BLaER1 (cell line): ENCODE results near the gene NME3.

Experiments used
- H3K27ac ChIP-seq: shearing (Covaris generic); formaldehyde crosslinking; 2 replicates; pipeline ENCODE4 v1.8.1; 2022
- H3K27me3 ChIP-seq: shearing (Covaris generic); formaldehyde crosslinking; 2 replicates; pipeline ENCODE4 v1.8.1; 2022
- H3K36me3 ChIP-seq: shearing (Covaris generic); formaldehyde crosslinking; 2 replicates; pipeline ENCODE4 v1.8.1; 2022
- H3K4me1 ChIP-seq: shearing (Covaris generic); formaldehyde crosslinking; 2 replicates; pipeline ENCODE4 v1.8.1; 2022
- H3K4me2 ChIP-seq: shearing (Covaris generic); formaldehyde crosslinking; 2 replicates; pipeline ENCODE4 v1.8.1; 2022
- H3K4me3 ChIP-seq: shearing (Covaris generic); formaldehyde crosslinking; 2 replicates; pipeline ENCODE4 v1.8.1; 2022
- H3K9ac ChIP-seq: shearing (Covaris generic); formaldehyde crosslinking; 2 replicates; pipeline ENCODE4 v1.8.1; 2022
- H3K9me3 ChIP-seq: shearing (Covaris generic); formaldehyde crosslinking; 2 replicates; pipeline ENCODE4 v1.8.1; 2022
- H4K20me1 ChIP-seq: shearing (Covaris generic); formaldehyde crosslinking; 2 replicates; pipeline ENCODE4 v1.8.1; 2022
- Cebpa-rat ChIP-seq: shearing (Covaris generic); IDR thresholded peaks from 2 replicates; pipeline ENCODE4 v1.8.1; 2022

Gene NME3

DNA sequence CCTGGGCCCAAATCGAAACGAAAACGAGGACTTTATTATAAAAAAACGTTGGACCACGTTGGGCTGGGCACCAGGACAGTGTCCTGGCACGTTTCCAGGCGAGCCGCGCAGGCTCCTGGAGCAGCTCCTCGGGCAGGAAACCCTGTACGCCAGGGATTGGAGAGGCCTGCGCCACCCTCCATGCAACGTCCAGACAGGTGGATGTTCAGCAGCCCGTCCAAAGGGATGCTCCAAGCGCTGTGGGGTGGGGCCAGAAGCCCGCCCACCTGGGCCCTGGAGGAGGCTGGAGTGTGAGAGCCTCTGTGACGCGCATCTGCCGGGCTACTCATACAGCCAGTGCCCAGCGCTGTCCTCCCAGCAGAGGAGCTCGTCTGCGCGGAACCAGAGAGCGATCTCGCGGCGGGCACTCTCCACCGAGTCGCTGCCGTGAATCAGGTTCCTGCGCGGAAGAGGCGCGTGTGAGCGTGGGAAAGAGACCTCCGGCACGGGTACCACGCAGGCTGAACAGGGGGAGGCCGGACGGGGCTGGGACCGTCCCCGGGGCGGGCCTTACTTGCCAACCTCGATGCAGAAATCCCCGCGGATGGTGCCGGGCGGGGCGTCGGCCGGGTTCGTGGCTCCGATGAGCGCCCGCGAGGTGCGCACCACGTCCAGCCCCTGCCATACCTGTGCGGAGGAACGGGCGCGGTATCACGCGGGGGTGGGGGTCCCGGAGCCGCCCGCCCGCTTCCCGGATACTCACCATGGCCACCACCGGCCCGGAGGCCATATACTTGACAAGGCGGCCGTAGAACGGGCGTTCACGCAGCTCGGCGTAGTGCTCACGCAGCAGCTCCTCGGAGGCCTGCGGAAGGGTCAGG is 785 bp downstream of the NME3 start:
- Histone ChIP-seq H3K9me3 (no peaks in the 10 kb centered on the region), H3K4me3 (peak overlapping the region; percentile 97), H3K27me3 (no peaks in the 10 kb centered on the region), H3K4me2 (peak overlapping the region; percentile 98), H4K20me1 (peaks cover 54% of the 10 kb centered on the region), H3K27ac (peak overlapping the region; percentile 97), H3K36me3 (peaks cover 59% of the 10 kb centered on the region), H3K4me1 (peaks cover 29% of the 10 kb centered on the region), H3K9ac (peak overlapping the region; percentile 98)
- no peak for TF ChIP-seq Cebpa-rat

DNA sequence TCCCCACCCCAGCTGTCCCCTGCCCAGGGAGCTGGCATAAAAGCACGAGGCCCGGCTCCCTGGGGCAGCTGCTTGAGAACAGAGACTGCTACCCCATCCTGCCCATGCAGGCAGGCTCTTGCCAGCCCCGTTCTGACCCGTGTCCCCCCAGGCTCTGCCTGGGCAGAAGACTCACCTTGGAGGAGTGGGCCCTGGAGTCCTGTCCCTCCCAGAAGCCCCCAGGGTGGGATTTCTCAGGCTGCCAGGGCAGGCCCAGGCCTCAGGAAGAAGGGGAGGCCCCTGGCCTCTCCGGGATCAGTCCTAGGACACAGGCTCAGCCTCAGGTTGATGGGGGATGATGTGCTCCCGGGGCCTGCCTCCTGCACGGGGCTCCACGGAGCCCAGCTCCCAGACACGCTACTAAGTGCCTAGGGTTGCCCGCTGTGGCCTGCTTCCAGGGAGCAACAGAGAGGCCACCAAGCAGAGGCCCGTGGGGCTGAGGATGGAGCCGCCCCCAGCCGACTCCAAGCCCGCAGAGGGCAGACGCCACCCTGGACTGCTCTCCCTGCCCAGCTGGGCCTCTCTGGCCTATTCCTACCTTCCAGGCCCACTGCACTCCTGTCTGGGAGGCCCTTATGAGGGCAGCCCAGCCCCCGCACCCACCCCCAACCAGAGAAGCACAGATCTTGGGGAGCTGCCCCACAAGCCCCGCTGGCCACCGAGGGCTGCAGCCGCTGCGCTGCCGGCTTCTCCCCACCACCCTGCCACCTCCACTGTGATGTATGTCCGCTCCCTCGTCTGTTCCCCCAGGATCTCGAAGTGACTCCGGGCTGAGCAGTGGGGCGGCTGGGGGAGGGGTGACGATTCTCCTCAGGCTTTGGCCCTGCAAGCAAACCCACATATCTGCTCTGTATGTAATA is 1.7 kb downstream of the NME3 start:
- Histone ChIP-seq H3K27me3 (no peaks in the 10 kb centered on the region), H3K9ac (peak overlapping the region; percentile 98; the same call in 1 of the 2 replicates), H4K20me1 (peaks cover 45% of the 10 kb centered on the region), H3K4me1 (peaks cover 20% of the 10 kb centered on the region), H3K4me2 (peak overlapping the region; percentile 98), H3K36me3 (peaks cover 59% of the 10 kb centered on the region), H3K27ac (peak overlapping the region; percentile 35; the same call in 1 of the 2 replicates), H3K9me3 (no peaks in the 10 kb centered on the region), H3K4me3 (no peak overlapping the region)
- TF ChIP-seq Cebpa-rat, result no peak

DNA sequence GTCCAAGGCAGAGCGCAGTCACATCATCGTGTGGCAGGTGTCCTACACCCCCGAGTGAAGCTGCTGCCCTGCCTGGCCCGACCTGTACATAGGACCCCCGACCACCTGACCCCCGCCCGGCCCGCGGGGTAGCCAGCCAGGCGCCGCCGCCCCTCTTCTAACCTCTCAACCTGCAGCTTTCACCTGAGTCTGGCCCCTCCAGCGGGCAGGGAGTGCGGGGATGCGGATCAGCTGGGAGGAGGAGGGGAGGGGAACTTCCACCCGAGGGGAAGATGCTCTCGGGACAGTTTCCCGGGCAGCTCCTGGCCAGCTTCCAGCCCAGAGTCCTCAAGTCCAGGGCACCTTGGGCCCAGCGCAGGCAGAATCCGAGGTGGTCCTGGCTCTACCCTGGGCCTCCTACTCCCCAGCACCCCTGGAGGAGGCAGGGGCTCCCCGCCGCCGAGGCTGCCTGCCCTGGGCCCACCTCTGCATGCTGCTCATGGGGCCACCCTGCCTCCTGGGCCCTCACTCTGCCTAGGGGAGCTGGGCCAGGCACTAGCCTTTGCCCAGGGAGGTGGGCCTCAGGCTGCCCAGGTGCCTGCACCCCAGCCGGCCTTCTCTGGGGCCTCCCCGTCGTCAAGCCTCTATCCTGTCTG is 2.5 kb downstream of the NME3 start:
- TF ChIP-seq Cebpa-rat, result no peak
- Histone ChIP-seq H3K4me3 (no peak overlapping the region), H3K36me3 (peaks cover 67% of the 10 kb centered on the region), H4K20me1 (peaks cover 37% of the 10 kb centered on the region), H3K27ac (no peak overlapping the region), H3K9me3 (no peaks in the 10 kb centered on the region), H3K4me2 (no peak overlapping the region), H3K9ac (no peak overlapping the region), H3K27me3 (no peaks in the 10 kb centered on the region), H3K4me1 (peaks cover 18% of the 10 kb centered on the region)

DNA sequence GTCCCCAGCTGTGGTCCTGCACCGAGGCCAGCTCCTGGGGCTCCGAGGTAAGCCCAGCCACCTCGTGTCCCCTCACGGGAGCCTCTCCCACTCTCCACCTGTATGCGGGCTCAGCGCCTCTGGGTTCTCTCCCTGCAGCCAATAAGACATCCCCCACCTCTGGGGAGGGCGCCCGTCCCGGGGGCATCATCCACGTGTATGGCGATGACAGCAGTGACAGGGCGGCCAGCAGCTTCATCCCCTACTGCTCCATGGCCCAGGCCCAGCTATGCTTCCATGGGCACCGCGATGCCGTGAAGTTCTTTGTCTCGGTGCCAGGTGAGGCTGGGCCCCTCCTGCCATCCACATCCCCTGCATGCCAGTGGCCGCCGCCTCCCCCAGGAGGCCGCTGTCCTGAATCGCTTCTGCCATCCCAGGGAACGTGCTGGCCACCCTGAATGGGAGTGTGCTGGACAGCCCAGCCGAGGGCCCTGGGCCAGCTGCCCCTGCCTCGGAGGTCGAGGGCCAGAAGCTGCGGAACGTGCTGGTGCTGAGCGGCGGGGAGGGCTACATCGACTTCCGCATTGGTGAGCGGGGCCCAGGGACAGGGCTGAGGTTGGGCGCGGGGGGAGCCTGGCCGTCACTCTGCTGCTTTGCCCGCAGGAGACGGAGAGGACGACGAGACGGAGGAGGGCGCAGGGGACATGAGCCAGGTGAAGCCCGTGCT is 3.1 kb downstream of the NME3 start:
- no peaks in the 10 kb centered on the region for H3K9me3 ChIP-seq
- no peaks in the 10 kb centered on the region for H3K27me3 ChIP-seq
- peaks cover 36% of the 10 kb centered on the region for H4K20me1 ChIP-seq
- no peak overlapping the region for H3K4me2 ChIP-seq
- peaks cover 23% of the 10 kb centered on the region for H3K4me1 ChIP-seq
- H3K4me3 ChIP-seq, result no peak overlapping the region
- no peak overlapping the region for H3K9ac ChIP-seq
- H3K27ac ChIP-seq, result no peak overlapping the region
- no peak for TF ChIP-seq Cebpa-rat
- peaks cover 70% of the 10 kb centered on the region for H3K36me3 ChIP-seq

DNA sequence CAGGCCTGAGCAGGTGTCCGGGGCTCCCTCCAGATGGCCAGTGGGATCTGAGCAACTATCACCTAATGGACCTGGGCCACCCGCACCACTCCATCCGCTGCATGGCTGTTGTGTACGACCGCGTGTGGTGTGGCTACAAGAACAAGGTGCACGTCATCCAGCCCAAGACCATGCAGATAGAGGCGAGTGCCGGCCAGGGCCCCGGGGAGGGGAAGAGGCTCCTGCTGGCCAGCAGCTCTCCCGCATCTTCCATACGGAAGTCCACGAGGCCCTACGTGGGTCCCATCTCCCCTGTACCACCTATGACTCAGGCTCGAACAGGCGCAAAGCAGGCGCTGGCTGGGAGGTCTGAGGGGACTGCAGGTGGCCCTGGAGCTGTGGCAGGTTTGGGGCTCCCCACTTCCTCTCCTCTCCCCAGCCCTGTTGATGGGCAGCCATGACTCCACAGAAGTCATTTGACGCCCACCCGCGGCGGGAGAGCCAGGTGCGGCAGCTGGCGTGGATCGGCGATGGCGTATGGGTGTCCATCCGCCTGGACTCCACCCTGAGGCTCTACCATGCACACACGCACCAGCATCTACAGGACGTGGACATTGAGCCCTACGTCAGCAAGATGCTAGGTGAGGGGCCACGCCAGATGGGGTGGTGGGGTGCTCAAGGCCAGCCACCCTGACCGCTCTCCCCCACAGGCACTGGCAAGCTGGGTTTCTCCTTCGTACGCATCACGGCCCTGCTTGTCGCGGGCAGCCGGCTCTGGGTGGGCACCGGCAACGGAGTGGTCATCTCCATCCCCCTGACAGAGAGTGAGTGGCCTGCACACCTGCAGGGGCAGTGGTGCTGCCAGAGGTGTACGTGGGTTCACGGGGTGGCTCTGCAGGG is 4.0 kb downstream of the NME3 start:
- Histone ChIP-seq H3K9me3 (no peaks in the 10 kb centered on the region), H3K4me2 (no peak overlapping the region), H3K4me1 (peaks cover 32% of the 10 kb centered on the region), H3K36me3 (peaks cover 72% of the 10 kb centered on the region), H3K4me3 (no peak overlapping the region), H3K9ac (no peak overlapping the region), H3K27ac (no peak overlapping the region), H3K27me3 (no peaks in the 10 kb centered on the region), H4K20me1 (peaks cover 45% of the 10 kb centered on the region)
- TF ChIP-seq Cebpa-rat, result no peak

DNA sequence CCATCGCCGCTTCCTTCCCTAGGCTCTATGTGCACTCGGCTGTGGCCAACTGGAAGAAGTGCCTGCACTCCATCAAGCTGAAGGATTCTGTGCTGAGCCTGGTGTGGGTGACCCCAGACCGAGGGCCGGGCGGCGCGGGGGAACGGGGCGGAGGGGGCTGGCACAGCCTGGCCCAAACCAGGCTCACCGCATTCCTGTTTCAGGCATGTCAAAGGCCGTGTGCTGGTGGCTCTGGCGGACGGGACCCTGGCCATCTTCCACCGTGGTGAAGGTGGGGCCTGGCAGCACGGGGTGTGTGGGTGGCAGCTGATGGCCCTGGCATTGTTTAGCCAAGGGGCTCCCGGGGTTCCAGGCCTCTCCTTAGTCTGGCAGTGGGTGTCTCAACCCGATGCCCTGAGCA is 4.6 kb downstream of the NME3 start:
- Histone ChIP-seq H4K20me1 (peaks cover 51% of the 10 kb centered on the region), H3K4me2 (no peak overlapping the region), H3K9me3 (no peaks in the 10 kb centered on the region), H3K27ac (no peak overlapping the region), H3K9ac (no peak overlapping the region), H3K27me3 (no peaks in the 10 kb centered on the region), H3K36me3 (peaks cover 72% of the 10 kb centered on the region), H3K4me3 (no peak overlapping the region), H3K4me1 (peaks cover 38% of the 10 kb centered on the region)
- no peak for TF ChIP-seq Cebpa-rat

DNA sequence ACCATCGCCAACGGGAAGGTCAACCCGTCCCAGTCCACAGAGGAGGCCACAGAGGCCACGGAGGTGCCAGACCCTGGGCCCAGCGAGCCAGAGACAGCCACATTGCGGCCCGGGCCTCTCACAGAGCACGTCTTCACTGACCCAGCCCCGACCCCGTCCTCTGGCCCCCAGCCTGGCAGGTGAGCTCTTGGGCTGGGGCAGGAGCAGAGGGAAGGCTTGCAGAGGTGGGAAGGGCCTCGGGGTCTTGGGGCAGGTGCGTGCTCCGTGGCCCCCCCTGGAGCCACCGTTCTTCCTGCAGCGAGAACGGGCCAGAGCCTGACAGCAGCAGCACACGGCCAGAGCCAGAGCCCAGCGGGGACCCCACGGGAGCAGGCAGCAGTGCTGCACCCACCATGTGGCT is 5.1 kb downstream of the NME3 start:
- no peak overlapping the region for H3K4me2 ChIP-seq
- no peak overlapping the region for H3K27ac ChIP-seq
- H4K20me1 ChIP-seq, result peaks cover 52% of the 10 kb centered on the region
- H3K9me3 ChIP-seq, result no peaks in the 10 kb centered on the region
- H3K4me3 ChIP-seq, result no peak overlapping the region
- no peaks in the 10 kb centered on the region for H3K27me3 ChIP-seq
- H3K4me1 ChIP-seq, result peaks cover 43% of the 10 kb centered on the region
- H3K36me3 ChIP-seq, result peaks cover 72% of the 10 kb centered on the region
- H3K9ac ChIP-seq, result no peak overlapping the region
- no peak for TF ChIP-seq Cebpa-rat

DNA sequence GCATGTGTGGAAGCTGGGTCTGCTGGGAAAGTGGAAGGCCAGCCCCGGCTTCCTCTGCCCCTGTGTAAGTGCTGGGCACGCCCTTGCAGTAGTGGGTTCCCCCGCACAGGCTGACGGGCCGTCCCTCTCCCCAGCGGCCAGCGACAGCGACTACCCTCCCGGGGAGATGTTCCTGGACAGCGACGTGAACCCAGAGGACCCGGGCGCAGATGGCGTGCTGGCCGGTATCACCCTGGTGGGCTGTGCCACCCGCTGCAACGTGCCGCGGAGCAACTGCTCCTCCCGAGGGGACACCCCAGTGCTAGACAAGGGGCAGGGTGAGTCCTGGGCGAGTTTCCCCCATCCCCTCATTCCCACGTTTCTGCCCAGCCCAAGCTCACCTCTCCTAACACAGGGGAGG is 5.5 kb downstream of the NME3 start:
- Histone ChIP-seq H3K36me3 (peaks cover 76% of the 10 kb centered on the region), H3K9me3 (no peaks in the 10 kb centered on the region), H3K27ac (no peak overlapping the region), H3K27me3 (no peaks in the 10 kb centered on the region), H3K4me1 (peaks cover 47% of the 10 kb centered on the region), H3K4me3 (no peak overlapping the region), H3K4me2 (no peak overlapping the region), H4K20me1 (peaks cover 55% of the 10 kb centered on the region), H3K9ac (no peak overlapping the region)
- TF ChIP-seq Cebpa-rat, result no peak
